ENCODE results near the gene IL15RA.
"Not testable (repeated sequence)": the region's sequence is repeated elsewhere in the genome, so short reads cannot be mapped to it uniquely, and the experiment has no call there.

The IL15RA gene

DNA sequence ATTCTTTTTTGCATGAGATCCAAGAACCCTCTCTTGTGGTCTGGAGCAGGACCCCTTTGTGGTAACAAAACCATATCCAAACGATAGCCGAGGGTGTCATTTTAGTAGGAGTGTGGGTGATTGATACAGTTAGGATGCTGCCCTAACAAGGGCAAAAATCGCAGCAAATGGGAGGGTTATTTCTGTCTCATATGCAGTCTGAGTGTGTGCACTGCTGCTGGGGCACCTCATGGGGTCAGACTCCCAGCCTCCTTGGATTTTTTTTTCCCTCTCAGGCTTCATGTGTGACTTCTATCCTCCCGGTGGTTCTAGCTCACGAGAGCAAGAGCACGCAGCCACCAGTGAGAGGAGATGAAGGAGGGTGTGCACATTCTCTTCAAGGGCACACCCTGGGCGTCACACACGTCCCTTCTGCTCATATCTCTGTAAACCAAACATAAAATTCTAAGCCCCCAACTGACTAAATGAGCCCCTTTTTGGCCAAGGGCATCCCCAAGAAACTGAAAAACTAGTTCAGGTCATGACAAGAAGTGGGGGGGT lies 28.6 kb upstream of the IL15RA start:
- no peak for DNase-seq

DNA sequence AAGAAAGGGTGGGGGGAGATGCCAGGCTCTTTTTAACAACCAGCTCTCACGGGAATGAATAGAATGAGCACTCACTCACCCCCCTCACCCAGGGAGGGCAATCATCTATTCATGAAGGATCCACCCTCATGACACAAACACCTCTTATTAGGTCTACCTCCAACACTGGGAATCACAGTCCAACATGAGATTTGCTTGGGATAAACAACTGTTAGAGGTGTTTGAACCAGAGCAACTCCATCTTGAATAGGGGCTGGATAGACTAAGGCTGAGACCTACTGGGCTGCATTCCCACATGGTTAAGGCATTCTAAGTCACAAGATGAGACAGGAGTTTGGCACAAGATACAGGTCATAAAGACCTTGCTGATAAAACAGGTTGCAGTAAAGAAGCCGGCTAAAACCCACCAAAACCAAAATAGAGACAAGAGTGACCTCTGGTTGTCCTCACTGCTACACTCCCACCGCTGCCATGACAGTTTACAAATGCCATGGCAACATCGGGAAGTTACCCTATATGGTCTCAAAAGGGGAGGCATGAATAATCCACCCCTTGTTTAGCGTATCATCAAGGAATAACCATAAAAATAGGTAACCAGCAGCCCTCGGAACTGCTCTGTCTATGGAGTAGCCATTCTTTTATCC lies 27.9 kb upstream of the IL15RA start:
- not testable (repeated sequence) for DNase-seq

DNA sequence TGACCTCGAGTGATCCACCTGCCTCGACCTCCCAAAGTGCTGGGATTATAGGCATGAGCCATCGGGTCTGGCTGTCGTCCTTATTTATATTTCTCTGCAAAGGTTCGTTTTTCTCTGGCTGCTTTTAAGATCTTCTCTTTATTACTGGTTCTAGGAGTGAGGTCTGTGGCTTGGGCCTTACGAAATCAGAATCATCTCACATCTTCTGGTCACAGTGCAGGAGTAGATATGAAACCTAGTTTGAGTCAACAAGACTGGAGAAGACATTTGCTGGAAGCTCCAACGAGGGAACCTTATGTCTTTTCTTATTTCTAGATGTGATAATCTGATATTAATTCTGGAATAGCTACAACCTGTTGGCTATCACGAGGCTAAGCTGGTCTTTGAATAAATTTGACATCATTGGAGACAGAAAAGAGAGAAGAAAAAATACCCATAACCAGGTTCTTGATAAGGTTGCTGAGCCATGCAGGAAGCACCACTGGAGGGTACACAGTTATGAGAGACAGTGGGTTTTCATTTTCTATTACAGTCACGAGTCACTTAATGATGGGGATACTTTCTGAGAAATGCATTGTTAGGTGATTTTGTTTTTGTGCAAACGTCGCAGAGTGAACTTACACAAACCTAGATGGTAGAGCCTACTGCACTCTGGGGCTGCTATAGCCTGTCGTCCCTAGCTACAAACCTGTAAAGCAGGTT lies 25.6 kb upstream of the IL15RA start:
- DNase-seq = no peak

DNA sequence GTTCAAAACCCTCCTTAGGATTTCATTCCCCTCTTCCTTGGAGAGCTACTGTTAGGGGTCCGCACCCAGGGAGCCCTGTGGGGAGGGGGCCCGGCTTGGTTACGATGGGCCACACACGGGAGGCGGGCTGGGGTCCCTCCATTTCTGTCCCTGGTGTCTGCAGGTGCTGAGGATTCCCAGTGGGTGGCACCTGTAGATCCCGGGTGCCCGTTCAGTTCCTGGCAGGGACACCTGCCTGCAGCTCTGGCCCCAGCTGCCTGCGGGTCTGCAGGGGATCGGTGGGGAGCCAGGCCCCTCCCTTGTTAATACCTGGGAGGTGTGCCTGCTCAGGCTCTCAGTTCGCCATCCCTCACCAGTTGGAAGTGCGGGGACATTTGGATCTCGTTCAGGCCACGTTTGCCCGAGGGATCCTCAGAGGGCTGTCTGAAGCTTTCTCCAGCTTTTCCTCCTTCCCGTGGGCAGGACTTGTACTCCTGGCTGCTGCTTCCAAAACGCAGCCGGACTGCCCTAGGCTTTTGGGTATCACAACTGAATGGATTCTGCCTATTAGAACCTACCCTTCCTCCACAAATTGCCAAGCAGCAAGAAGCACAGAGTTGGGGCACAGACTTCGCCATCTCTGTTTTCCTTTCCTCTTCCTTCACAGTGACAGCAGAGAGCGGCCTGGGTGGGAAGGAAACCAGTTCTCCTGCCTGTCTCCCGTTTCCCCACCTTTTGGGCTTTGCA lies 22.3 kb upstream of the IL15RA start:
- DNase-seq = no peak

DNA sequence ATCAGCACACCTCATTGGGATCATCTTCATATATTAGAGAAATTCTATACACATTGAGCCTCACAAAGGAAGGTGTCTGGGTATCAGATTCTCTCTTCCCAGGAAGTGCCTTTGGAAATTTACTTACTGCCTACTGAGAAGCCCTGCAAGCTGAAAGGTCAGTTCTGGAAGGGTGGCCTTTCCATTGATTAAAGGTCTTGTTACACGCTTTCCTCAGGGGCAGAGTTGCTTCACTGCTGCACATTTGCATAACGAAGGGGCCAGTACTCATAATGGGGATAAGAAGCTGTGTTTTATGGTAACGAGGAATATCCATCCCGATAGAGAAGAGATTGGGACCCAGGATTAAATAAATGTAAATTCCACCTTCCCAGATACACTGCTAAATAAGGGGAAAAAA lies 19.4 kb upstream of the IL15RA start:
- no peak for DNase-seq

DNA sequence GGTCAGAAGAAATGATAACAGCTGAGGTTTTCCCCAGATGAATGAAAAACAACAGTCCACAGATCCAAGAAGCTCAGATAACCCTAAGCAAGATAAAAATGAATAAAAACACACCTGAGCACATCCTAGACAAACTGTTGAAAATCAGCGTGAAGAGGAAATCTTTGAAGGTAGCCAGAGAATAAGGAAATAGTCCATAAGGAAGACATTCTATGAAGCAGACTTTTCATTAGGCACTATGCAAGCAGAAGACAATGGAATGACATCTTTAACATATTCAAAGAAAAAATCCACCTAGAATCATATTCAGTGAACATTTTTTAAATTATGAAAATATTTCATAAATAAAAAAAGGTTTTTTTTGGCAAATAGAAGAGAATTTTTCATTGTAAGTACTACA lies 15.1 kb upstream of the IL15RA start:
- DNase-seq = no peak

DNA sequence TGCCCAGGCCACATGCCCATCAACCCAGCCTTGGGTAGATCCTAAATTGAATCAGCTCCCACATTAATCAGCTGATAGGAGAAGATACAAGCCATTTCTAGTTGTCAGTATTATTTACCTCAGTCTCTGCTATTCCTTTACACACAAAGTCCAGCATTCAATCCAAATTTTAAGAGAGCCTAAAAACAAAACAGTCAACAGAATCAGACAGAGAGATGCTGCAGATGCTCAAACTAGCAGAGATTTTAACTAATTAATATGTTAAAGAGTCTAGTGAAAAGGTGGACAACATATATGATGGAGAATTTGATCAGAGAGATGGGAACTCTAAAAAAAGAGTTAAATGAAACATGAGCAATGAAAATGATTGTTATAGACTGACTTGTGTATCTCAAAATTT lies 14.4 kb upstream of the IL15RA start:
- no peak for DNase-seq

DNA sequence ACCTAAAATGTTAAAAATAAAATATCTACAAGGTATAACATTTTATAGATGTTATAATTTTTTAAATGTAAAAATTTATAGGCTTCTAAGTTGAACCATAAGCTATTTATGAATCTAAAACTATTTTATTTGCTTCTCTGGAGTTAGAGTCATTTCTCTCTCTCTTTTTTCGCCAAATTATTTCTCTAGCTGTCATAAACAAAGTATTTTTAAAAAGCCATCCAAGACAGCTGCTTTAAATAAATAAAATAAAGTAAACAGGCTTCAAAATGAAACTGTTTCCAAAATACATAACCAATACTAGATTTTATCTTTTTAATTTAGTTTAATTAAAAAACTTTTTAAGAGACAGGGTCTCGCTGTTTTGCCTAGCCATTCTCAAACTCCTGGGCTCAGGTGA lies 12.4 kb upstream of the IL15RA start:
- DNase-seq = no peak

DNA sequence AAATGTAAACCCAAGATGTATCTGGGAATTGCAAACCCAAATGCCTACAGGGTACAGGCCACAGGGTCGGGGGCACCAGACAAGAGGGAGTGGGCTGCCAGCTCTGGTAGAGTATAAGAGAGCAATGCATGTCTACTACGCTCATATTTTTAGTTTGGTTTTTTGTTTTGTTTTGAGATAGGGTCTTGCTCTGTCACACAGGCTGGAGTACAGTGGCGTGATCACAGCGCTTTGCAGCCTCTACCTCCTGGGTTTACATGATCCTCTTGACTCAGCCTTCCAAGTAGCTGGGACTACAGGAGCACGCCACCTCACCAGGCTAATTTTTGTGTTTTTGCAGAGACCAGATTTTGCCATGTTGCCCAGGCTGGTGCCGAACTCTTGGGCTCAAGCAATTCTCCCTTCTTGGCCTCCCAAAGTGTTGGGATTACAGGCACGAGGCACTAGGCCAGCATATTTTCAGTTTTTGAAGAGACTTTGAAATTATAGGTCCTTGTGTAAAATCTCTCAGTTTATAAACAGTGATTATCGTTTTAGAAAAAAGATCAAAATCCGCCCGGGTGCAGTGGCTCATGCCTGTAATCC lies 11.1 kb upstream of the IL15RA start:
- DNase-seq = no peak

DNA sequence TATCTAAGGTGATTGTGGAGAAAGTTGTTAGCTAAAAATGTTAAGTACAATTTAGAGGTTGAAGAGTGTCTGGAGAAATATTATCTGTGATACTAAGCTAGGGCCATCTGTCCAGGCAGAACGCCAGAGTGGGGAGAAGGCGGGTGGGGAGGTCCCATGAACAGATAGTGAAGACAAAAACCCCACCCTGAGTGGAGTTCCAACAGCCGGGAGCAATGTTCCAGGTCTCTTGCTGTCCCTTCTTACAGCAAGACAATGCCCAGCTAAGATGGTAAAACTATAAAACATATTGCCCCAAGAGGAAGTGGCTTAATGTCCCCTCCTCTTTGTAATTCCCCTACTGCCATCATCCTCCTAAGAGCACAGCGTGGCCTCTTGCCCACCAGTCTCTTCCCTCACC lies 10.4 kb upstream of the IL15RA start:
- no peak for DNase-seq

DNA sequence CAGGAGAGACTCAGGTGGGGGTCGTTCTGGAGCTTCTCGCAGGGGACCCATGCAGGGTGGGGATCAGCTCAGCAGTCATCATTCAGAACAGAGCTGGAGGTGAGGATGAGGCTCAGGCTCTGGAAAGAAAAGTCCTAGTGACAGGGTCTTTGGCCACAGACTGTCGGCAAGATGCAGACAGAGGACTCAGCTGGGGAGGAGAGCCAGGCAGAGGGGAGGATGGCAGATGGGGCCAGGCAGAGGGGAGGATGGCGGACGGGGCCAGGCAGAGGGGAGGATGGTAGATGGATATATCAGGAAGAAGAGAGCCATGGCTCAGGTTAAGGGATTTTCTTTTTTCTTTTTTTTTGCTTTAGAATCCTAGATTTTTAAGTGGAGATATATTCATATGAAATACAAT lies 7.7 kb upstream of the IL15RA start:
- no peak for DNase-seq

DNA sequence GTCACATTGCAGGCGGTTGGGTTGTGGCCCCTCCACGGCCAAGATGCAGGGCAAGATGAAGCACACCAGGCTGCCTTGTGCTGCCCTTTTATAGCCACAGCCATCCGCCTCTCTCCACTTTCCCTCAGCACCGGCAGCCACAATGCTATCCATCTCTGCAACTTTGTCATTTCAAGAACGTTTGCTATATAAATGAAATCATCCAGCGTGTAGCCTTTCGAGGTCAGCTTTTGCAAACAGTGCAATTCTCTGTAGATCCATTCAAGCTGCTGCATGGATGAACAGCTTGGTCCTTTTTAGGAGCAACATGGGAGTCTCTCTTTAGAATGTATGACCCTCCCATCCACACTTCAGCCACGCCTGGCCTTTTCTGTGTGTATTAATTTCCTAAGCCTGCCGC lies 6.4 kb upstream of the IL15RA start:
- DNase-seq = no peak

DNA sequence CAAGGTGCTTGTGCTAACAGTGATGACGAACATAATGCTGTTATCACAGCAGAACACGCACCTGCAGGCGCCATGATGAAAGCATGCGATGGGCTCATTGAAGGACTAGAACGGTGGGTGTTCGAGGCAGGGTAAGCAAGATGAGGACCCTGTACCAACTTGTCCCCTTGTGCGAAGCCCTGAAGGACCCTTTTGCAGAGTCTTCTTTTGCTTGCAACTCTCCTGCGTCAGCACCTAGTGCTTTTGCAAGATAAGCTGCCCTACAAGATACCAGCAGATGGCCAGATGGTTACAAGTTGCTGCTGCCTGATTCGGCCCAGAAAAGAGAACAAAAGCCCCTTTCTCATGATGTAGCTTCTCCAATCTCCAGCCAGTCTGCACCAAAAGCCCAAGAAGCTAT lies 4.2 kb upstream of the IL15RA start:
- DNase-seq = no peak

DNA sequence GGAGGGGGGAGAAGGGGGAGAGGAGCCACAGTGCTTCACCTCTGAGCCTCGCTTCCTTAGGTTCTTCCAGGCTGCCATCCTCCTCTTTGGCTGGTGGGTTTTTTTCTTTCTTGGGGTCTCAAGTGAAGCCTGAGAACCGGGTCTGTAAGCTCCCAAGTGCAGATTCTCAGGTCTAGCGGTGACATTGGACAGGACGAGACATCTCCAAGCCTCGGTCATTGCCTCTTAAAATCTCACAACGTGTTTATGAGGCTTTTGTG lies 817 bp upstream of the IL15RA start:
- no peak for DNase-seq

DNA sequence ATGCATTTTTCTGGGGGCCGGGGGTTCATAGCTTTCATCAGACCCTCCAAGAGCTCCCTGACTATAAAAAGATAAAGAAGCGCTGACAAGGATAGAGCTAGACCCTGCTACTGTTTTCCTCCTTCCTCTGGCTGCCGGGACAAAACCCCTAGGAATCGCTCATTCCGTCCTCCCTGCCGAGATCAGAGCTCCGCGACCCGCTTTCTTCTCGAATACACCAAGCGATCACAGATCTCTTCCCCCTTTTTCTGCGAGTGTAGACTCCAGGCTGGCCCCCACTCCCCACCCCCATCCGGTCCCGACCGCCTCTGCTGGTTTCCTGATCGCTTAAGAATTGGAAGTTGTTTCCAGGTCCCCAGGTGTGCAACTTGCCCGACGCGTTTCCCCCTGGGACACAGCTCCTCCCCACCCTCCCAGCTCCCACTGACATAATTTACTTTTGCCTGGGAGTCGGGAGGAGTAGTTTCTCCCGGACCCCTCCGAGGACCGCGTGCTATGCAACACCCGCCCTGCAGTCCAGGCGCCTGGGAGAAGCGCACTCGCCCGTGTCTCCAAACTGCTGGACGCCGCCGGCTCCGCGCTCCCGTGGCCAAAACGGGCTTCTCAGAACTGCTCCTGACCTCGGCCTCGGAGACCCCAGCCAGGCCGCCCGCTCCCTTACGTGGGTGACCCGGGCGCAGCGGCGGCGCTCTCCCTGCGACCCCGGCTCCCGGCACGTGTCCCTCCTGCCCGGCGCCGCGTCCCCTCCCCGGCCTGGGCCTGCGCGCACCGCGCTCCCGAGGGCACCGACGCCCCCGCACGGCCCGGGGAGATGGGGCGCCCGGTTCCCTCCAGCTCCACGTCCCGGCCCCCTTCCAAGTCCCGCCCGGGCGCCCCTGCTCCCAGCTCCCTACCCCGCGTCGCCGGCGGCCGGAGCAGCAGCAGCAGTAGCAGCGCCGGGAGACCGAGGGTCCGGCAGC lies 552 bp downstream of the IL15RA start:
- DNase-seq = no peak

DNA sequence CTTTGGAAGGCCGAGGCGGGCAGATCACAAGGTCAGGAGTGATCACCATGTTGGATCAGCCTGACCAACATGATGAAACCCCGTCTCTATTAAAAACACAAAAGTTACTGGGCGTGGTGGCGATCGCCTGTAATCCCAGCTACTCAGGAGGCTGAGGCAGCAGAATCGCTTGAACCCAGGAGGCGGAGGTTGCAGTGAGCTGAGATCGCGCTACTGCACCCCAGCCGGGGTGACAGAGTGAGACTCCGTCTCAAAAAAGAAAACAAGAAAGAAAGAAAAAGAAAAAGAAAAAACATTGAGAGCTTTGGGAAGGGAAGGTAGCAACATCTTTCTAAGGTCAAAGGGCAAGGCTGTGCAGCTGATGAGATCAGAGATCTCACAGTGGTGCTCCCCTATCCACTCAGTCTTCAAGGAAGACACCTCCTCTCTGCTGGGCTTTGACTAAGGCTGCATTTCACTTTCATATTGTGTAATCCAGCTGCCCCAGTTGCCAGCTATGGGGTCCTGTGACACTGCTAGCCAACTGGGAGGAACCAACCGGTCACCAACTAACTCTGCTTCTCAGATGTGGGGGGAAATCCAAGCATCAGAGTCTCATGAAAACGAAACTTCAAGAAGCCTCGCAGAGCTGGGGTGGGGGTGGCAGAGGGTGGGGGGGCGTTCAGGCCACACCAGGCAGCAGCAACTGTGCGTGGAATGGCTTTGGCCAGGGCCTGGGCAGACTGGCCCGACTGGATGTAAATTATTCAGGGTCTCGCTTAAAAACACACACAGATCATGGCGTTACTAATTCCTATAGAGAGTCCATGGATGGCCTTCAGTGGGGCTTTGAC lies 1.5 kb downstream of the IL15RA start:
- no peak for DNase-seq

DNA sequence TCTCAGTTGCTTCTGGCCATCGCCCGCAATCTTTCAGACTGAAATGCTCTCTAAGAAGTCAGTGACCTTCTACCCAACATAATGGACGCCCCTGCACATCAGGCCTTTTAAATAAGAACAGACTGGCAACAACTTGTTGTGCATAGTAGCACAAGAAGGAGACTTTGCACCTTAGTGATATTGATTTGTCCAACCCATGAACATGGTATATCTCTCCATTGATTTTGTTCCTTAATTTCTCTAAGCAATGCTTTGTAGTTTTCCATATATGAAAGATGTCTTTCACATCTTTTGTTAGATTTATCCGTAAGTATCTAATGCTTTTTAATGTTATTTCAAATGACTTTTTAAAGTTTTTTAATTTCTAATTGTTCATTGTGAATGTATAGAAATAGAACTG lies 4.3 kb downstream of the IL15RA start:
- DNase-seq = no peak

DNA sequence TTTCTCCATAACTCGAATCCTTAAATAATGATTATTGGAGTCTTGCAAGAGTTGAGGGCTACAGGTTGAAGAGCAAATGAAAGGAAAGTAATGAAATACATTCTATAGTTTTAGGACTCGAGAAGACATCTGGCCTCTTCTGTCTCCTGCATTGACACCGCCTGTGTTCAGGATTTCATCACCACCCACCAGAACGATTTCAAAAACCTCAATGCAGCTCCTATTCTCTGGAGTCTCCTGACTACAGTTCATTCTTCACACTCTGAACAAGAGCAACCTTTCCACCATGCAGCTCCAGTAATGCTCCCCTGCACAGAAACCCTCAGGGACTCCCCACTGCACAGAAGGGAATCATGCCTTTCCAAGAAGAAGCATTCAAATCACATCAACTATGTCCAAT lies 5.5 kb downstream of the IL15RA start:
- no peak for DNase-seq

DNA sequence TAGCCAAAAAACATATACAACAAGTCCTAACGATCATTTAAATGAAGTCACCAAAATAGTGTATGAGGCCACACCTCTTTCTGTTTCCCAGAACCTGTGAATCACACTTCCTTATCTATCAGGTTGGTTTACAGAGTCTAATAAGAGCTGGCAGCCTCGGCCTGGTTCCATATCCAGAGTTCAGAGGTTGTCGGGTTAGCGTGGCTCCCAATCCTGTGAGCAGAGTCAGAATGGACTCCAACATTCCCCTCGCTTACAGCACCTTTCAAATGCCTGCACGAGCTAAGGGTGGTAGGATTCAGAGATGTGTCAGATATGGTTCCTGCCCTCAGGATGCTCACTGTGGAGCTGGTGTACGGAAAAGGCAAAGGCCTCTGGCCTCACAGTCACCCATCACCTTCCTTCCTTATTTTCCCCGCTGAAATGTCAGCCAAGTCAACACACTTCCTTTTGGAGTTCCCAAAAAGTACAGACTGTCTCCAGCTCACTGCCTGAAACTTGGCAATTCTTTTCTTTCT lies 6.0 kb downstream of the IL15RA start:
- DNase-seq = no peak

DNA sequence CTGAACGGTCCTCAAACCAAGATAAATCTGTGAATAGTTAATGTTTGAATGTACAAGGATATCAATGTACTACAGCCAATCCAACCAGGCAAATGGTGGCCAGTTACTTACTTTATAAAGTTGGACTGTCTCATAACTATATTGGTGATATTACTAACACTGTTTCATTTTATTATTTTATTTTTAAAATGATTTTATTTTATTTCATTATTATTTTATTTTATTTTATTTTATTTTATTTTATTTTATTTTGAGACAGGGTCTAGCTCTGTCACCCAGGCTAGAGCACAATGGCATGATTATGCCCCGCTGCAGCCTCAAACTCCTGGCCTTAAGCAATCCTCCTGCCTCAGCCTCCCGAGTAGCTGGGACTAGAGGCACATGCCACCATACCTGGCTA lies 6.8 kb downstream of the IL15RA start:
- no peak for DNase-seq

DNA sequence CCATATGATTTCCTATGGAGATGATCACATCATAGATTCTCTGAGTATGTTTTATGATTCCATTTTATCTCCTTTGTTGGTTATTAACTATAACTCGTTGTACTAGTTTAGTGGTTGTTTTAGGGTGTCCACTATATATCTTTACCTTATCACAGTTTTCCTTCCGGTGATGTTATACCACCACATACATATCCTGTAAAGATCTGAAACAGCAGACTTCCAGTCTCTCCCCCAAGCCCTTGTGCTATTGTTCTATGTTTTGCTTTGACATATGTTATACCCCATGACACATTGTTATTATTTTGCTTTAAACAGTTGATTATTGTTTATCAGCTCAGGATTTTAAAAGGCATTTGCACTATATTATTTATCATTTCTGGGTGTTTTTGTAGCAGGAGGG lies 7.3 kb downstream of the IL15RA start:
- no peak for DNase-seq
